GM10248 (cell line): Measurements from ENCODE around the gene MOGAT3.

ENCODE experiments used
- CTCF ChIA-PET: fragments of 300-600 bp; sonication (Branson Sonifier 250); formaldehyde crosslinking; extraction: SDS; loops from one replicate; lab custom pipeline; 2021; ENCODE audit warnings: antibody characterized with exemption; lab: Yijun Ruan, JAX
- POLR2A ChIA-PET: fragments of 350-650 bp; sonication (Branson Sonifier 250); formaldehyde crosslinking; extraction: SDS; loops from one replicate; lab custom pipeline; 2020; ENCODE audit warnings: antibody characterized with exemption; lab: Yijun Ruan, JAX
- DNase-seq: peaks from one replicate; pipeline ENCODE4 v3.0.0; 2012; ENCODE audit errors: extremely low spot score
- CTCF ChIP-seq: IDR thresholded peaks from 2 replicates; pipeline ENCODE4 v1.5.1; 2012; ENCODE audit warnings: mild to moderate bottlenecking, low read depth; ENCODE audit errors: extremely low read depth, missing control alignments, control extremely low read depth

Gene MOGAT3

GRCh38 chr7:101225650-101226049 is 24.8 kb upstream of the MOGAT3 start:
- DNase-seq = no peak
- ChIA-PET CTCF (interaction anchor here (1.2 to 7.0 kb wide), 4 partner anchors 9 to 18 kb away, joined by 3 to 49 read pairs (median 4); partner anchors contain the start of genes FIS1 and PLOD3), POLR2A (no interaction called here)
- no peak for TF ChIP-seq CTCF

- POLR2A ChIA-PET = no interaction called here
- no peak for TF ChIP-seq CTCF
- DNase-seq = no peak
- CTCF ChIA-PET = interaction anchor here (1.0 to 1.9 kb wide), 2 partner anchors 21 to 50 kb away, joined by 4 to 10 read pairs; partner anchors contain the start of gene FIS1
Measured at GRCh38 chr7:101223528-101223927, 22.7 kb upstream of the MOGAT3 start.

GRCh38 chr7:101222275-101222830 is 21.5 kb upstream of the MOGAT3 start:
- ChIA-PET CTCF (interaction anchor here (1.0 to 1.9 kb wide), 5 partner anchors 16 to 78 kb away, joined by 3 to 10 read pairs (median 4); partner anchors contain the start of genes CLDN15 and FIS1), POLR2A (no interaction called here)
- TF ChIP-seq CTCF = no peak
- no peak for DNase-seq

- TF ChIP-seq CTCF = no peak
- ChIA-PET CTCF (interaction anchor here (0.8 to 5.7 kb wide), 5 partner anchors 9 to 143 kb away, joined by 3 to 68 read pairs (median 4); partner anchors contain the start of gene FIS1), POLR2A (no interaction called here)
- DNase-seq = no peak
Measured at GRCh38 chr7:101220295-101220694, 19.5 kb upstream of the MOGAT3 start.

- no peak for DNase-seq
- ChIA-PET CTCF (interaction anchor here (1.1 to 5.7 kb wide), 16 partner anchors 9 to 85 kb away, joined by 3 to 68 read pairs (median 5); partner anchors contain the start of gene FIS1), POLR2A (interaction anchor here (0.8 to 1.5 kb wide), 4 partner anchors 8 to 344 kb away, joined by 3 to 6 read pairs (median 4); partner anchors contain the start of genes CLDN15 and SRRT)
- no peak for TF ChIP-seq CTCF
Measured at GRCh38 chr7:101218236-101219125, 17.6 kb upstream of the MOGAT3 start.
